NCI-H187 treated with DMSO at 0.1 percent for 48 hours (cell line): ENCODE data around the gene CAMK1G.

Experiments
- DNase-seq: peaks from one replicate; lab custom pipeline; 2025; lab: John Stamatoyannopoulos, UW

CAMK1G gene

DNA sequence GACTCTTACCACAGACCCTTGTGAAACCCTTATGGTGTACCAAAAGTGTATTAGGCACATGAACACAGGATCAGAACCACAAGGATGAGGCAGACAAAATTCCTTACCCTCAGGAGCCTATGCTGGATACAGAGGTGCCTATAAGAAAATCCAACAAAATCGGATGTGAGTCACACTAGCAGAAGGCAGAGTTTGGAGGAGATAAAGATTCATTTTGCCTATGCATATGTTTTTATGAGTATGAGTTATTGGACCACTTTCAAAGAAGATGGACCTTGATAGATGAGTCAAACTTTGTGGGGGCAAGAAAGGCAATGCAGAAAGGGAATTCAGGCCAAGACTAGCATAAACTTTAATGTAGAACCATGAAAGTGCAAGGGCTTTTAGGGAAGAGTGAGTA is 17.0 kb downstream of the CAMK1G start:
- DNase-seq = no peak

DNA sequence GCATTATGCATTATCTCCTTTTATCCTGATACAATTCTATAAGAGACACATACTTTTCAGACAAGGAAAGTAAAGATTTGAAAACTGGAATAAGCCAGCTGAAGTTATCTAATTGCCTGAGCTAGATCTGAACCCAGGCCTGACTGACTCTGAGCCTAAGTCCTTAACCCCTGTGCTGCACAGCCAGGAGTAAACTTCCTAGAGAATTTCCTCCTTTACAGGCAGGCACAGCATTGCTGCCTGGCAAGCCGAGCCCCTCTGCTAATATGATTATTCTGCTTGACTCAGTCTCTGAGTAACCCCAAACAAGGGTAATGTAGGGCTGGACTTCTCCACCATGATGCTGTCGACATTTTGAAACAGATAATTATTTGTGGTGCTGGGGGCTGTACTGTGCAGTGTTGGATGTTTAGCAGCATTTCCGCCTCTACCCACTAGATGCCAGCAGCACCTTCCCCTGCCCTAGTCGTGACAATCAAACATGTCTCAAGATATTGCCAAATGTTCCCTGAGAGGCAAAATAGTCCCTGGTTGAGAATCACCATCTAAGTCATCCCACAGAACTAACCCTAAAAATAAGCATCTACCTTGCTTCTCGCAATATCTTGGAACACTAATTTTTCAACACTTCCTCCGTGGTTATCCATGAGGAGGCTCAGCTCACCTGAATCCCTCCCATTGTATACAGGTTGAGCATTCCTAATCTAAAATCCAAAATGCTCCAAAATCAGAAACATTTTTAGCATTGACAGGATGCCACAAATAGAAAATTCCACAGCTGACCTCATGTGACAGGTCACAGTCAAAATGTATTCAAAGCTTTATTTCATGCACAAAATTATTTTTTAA is 18.5 kb downstream of the CAMK1G start:
- no peak for DNase-seq

DNA sequence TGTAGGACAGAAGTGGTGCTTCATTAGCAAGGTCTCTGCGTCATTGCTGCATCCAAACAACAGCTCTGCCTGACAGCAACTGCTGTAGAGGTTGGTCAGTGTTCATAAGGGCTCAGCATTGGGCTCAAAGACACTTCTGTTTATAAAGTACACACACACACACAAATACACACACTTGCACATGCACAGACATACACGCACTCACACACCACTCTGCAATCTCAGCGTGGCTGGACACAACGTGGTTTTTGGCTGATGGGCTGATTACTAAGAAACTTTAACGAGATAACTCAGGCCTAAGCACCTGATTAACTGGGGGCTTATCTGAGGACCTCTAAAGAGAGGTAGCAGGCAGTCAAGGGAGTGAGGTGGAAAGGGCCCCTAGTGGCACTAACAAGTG is 20.4 kb downstream of the CAMK1G start:
- DNase-seq = no peak

DNA sequence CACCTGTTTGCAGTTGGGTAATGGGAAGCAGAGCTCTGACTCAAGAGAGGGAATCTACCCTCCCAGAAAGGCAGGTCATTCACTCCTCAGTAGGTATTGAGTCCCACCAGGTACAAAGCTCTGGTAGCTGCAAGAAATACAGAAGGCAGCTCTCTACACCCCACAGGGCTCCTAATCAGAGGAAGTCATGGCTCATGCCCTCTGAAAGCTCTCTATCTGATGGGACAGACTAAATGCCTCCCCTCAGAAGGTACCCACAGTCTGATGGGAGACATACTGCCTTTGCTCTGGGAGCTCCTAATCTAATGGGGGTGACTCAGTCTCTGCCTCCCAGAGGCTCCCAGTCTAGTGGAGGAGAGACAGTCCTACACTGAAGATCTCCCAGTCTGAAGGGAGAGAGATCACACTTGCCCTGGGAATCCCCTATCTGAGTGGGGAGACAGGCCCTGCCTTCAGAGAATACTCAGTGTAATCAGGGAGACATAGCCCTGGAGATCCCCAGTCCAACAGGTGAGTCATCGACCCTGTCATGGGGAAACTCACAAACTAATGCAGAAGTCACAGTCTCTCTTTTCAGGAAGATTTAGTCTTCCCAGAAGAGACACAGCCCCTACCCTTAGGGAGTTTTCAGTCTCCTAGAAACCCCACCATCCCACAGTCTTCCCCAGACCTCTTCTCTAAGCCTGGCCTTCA is 23.7 kb downstream of the CAMK1G start:
- DNase-seq = no peak

DNA sequence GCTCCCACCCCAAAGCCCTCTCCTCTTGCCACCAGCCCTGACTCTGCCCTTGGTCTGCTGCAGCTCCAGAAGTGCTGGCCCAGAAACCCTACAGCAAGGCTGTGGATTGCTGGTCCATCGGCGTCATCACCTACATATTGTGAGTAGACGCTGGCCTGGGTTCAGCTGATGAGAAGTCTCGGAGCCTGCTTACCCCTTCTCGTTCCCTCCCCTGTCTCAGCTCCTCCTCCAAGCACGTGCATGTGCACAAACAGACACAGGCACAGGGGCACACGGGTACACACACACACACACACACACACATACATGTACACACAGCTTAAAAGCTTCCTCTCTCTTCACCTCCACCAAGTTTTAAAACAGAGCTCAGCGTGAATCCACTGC is 24.3 kb downstream of the CAMK1G start:
- DNase-seq = no peak

DNA sequence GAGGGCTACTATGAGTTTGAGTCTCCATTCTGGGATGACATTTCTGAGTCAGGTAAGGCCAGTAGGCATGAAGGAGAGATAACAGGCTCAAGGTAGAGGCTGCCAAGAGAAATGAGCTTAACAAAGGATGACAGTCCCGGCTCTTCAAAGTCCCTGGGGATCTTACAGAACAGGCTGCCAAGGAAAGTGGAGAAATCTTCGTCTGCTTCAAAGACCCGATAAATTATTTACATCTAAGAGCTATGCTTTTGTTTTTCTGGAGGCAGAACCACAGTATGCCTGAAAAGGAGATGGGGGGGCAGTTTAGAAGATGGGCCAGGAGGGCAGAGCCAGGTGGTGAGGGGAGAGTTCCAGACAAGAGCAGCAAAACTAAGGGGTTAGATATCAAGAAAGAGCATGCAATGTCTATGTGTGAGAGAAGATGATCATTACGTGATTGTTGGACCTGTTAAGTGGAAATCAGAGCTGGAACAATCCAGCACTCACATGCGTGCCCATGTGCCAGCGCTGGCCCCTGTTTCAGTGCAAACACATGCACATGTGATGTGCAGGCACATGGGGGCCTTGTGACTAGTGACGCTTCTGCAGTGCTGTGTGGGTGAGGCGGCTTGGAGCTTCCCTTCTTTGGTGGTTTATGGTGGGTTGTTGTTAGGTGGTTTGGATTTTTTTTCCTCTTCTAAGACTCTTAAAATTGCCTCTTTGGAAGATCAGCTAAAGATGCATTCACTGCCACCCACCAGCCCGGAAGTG is 25.7 kb downstream of the CAMK1G start:
- no peak for DNase-seq

DNA sequence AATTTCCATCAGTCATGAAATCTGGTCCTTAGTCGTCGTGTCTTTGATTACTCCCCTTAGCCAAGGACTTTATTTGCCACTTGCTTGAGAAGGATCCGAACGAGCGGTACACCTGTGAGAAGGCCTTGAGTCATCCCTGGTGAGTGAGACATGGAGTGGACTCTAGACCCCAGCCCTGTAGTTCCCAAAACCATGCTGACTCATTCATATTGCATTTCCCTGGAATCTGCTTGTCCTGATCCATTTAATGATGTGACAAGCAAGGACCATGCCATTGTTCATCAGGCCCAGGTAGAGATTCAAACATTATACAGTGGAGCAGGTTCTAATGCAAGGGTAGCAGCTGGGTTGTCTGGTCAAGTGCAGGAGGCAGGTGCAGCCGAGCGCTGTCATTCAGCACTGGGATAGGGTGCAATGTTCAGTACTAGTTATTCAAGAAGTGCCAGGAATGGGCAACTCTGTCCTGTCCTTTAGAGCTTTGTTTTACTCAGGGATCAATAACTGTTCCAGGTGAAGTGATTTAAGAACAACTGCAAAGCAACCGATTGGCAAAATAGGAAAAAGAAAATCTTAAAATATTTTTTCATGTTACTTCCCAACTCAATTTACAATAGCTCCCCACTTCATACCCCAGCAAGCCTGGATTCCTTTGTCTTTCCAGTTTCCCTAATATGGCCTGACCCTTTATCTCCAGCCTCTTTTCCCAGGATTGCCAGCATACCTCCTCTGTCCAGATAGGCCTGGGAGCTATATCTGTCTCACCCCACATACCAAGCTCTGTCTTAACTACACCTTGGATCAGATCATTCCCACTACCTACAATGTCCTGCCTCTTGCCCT is 26.5 kb downstream of the CAMK1G start:
- no peak for DNase-seq

DNA sequence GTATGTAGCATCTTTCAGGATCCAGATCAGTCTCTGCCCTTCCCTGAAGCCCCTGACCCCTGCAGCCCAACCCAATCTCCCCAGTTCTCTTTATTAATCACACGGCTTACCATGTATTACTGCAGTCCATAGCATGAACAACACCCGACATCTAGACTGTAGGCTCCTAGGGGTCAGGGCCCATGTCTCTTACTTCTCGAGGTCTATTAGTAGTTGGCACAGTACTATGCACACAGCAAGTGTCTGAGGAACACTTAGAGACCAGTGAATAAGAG is 27.1 kb downstream of the CAMK1G start:
- DNase-seq = no peak

DNA sequence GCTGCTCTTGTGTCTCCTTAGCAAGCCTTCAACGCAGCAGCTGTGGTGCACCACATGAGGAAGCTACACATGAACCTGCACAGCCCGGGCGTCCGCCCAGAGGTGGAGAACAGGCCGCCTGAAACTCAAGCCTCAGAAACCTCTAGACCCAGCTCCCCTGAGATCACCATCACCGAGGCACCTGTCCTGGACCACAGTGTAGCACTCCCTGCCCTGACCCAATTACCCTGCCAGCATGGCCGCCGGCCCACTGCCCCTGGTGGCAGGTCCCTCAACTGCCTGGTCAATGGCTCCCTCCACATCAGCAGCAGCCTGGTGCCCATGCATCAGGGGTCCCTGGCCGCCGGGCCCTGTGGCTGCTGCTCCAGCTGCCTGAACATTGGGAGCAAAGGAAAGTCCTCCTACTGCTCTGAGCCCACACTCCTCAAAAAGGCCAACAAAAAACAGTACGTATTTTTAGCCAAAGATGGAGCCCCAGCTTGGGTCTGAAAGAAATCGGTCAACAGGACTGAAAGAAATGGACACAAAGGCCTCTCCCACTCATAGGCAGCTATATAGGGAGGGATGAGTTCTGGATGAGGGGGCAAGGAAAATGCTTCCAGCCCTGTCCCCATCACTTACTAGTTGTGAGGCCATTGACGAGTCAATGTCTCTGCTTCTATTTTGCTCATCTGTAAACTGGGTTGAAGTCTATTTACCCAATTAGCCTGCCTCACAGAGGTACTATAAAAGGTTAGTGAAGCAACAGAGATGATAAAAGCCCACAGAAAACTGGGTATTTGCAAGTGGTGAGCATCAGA is 28.5 kb downstream of the CAMK1G start:
- no peak for DNase-seq

DNA sequence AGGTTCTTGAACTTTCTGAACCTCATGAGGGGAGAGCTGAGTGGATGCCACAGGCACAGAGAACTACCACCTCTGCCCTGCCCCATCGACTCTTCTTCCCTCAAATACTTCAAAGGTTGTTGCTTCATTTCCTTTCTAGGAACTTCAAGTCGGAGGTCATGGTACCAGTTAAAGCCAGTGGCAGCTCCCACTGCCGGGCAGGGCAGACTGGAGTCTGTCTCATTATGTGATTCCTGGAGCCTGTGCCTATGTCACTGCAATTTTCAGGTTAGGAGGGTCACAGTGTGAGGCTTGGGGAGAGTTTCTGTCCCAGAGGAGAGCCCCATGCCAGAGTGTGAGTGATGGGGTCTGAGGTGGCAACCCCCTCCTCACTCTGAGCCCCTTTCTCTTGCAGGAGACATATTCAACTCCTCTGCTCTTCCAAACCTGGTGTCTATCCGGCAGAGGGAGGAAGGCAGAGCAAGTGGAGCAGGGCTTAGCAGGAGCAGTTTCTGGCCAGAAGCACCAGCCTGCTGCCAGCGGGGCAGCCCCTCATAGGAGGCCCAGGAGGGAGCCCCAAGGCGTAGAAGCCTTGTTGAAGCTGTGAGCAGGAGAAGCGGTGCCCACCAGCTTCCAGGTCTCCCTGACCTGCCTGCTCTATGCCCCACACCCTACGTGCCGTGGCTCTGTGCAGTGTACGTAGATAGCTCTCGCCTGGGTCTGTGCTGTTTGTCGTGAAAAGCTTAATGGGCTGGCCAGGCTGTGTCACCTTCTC is 29.3 kb downstream of the CAMK1G start:
- no peak for DNase-seq

DNA sequence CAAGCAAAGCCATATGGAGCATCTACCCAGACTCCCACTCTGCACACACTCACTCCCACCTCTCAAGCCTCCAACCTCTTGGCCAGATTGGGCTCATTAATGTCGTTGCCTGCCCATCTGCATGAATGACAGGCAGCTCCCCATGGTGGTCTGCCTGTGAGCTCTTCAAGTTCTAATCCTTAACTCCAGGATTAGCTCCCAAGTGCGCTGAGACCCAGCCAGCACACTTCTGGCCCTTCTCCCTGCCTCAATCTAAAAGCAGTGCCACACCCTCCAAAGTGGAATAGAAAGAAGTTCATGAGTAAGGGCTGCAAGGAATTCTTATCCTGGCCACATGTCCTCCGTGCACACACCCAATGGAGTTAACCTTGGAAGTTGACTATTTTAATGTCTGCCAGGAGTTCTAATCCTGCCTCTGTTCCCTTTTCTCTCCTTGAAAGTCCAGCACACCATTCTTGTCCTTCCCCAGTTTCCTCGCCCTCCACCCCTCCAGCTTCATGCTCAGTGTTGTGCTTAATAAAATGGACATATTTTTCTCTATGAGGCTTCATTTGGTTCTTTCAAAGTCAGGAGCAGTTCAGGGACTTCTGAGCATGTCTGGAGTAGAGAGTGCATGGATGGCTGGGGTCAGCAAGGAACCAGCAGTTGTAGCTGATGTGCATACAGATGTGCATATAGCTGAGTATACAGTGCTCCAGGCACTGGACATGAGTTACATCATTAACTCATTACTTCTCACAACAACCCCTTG is 30.1 kb downstream of the CAMK1G start:
- DNase-seq = no peak

DNA sequence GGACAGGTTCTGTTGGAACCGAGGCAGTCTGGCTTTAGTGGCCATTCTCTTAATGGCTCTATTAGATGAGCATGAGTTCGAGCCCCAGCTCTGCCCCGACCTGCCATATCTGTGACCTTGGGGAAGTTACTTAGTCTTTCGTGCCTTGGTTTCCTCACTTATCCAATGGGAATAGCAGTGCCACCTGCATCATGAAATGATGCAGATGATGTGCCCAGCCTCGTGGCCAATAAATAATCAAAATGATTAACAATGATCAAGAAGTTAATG is 30.6 kb downstream of the CAMK1G start:
- no peak for DNase-seq

DNA sequence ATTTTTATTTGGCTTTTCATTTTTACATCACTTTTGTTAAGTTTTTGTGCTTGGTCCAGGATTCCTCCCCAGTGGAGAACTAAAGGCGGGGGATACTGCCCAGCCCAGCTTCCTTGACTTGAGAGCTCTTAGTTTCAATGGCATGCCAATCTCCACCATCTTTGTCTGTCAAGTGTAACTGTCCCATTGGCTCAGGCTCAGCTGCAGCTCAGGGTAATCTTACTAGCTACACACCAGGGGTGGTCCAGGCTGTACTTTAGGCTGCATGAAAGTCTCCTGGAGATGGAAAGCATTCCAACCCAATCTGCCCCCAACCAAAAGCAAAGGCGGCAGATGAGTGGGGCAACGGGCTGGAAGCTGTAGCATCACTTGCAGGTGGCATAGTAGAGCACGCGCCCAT is 31.4 kb downstream of the CAMK1G start:
- no peak for DNase-seq

DNA sequence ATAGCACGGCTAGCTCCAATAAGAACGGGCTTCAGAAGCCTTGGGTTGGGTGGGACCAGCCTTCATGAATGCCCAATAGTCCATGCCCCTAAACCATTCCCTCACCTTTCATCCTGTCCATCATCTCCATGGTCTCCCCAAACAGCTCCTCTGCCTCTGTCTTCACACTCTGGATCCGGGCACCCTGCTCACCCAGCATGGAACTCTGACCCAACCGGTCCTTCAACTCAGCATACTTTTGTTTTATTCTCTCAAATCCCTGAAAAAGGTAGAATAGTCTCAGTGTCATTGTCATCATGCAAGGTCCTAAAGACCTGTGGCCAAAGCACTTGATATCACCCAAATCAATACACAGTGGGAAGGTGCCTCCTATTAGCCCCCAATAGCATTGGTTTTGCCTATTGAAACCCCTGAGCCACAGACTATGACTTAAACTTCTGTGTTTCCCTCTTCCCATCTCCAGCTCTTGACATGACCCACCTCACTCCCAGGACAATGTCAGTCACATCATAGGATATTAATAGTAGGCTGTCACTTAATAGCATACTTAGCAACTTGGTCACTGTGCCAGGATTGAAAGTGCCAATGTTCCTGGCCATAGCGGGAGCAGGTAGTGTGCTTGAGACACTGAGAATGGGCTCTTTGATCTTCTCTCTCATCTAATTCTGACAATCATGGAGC is 33.0 kb downstream of the CAMK1G start:
- DNase-seq = no peak

DNA sequence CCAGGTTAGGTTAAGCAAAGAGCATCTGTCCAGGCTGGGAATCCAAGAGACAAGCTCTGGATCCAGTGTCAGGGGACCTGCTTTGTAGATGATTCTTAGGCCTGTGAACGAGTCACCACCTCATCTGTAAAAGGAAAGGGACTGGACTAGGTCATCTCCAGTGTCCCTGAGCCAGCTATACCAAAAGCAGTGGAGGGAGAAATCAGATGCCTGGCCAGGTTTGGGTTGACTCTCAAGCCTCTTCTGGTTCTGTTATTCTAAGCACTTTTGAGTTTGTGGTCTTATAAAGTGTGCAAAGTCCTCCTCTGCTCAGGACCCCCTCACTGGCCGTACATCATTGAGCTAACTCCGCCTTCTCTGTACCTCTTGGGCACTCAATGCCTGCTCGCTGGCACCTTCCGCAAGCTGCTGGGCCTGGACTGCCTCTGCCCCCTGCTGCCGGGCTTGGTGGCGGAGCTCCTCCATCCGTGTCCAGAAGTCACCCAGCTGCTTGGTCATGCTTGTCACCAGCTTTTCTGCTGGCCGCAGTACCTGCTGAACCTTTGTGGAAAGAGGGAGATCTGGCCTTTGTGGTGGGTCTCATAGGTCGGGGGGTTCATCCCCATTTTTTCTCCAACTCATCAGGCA is 33.6 kb downstream of the CAMK1G start:
- no peak for DNase-seq

DNA sequence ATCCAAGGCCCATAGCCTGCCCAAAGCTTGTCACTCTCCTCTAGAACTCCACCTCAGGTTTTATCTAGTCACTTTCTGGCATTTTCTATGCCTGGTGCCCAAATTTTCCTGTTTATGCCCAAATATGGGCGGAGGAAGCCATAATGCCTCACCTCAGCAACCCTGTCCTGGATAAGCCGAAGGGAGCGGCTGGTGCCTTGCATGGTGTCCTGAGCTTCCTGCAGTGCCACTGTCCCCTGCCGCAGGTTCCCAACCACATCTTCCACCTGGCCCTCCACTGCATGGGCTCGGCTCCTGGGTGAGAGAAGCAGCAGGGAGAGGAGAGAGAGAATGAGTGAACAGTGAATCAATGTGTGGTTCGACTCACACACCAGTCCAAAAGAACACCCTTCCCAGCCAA is 34.2 kb downstream of the CAMK1G start:
- no peak for DNase-seq

DNA sequence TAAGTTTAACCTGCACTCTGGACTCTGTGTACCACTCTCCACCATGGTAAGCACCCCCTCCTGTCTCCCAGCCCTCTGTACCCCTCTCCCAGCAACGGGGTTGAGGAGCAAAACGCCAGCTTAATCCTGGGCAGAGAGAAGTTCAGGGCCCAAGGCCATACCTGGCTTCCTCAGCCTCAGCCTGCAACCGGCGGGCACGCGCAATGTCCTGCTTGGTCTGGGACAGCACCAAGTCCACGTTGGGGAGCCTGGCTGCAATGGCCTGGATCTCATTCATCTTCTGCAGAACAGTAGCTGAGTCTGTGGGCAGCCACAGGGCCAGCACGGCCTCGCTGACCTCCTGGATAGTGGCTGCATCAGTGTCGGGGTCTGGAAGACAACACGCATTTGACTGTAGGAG is 34.8 kb downstream of the CAMK1G start:
- DNase-seq = no peak

DNA sequence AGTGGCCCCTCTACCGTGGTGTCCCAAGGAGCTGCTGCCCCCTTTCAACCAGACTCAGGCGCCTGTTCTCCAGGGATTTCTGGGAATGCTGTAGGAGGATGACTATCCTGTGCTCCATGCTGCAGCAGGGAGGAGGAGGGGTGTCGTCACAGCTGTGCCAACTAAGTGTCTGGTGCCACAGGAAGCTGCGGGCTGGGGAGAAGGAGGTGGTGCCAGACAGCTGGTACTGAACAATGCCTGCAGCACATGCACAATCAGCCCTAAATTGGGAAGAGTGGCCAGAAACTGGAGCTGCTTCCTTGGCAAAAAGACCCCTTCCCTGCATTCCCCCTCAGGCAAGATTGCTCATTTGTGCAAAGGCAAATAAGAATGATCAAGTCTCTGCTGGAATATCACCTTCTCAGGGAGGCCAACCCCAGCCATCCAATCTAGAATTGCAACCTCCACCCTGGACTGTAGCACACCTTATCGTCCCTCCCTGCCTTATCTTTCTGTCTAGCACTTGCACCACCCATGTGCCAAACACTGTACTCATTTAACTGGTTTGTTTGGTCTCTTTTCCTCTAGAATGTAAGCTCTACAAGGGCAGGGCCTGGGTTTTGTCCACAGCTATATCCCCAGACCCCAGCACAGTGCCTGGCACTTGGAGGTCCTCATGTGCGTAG is 35.4 kb downstream of the CAMK1G start:
- DNase-seq = no peak
